Measurements from ENCODE around the gene R3HDM2.

R3HDM2 gene

DNA sequence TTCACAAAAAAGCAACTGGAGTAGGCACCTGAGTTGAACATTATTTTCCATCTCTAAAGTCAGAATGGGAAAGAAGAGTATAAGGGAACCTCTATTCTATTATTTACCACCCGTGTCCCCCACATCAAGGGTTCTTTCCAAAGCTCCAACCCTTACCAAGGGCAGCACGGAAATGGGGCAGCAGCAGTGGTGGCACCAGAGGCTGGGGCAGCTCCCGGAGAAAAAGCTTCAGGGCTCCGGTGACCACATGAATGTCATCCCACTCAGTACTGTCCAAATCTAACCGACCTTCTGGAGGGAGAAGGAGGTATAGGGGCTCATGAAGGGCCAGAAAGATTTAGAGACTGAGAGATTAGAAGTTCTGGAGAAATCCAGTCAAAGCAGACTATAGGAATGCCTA, 43.0 kb upstream of the R3HDM2 start:
- Histone ChIP-seq H3K36me3 (ENCODE audit: insufficient read depth, low read length) (no peaks in the 10 kb centered on the region), H3K9me3 (replicated peaks; ENCODE audit: low read length) (no peaks in the 10 kb centered on the region), H3K9ac (ENCODE audit: low read depth, low read length) (no peak overlapping the region), H3K4me3 (ENCODE audit: low read length) (no peak overlapping the region), H3K4me2 (ENCODE audit: low read length) (no peak overlapping the region), H3K4me1 (ENCODE audit: control insufficient read depth, insufficient read depth, low read length) (peaks cover 5% of the 10 kb centered on the region), H3K27me3 (ENCODE audit: control insufficient read depth, insufficient read depth, low read length) (peaks cover 65% of the 10 kb centered on the region)

- H3K9me3 ChIP-seq (replicated peaks; ENCODE audit: low read length), result no peaks in the 10 kb centered on the region
Measured at GRCh38 chr12:57473392-57473791, 42.5 kb upstream of the R3HDM2 start.

GRCh38 chr12:57472391-57472790, 41.5 kb upstream of the R3HDM2 start:
- Histone ChIP-seq H3K4me1 (ENCODE audit: control insufficient read depth, insufficient read depth, low read length) (peaks cover 5% of the 10 kb centered on the region), H3K36me3 (ENCODE audit: insufficient read depth, low read length) (no peaks in the 10 kb centered on the region), H3K9ac (ENCODE audit: low read depth, low read length) (no peak overlapping the region), H3K27me3 (ENCODE audit: control insufficient read depth, insufficient read depth, low read length) (peaks cover 75% of the 10 kb centered on the region), H3K4me2 (ENCODE audit: low read length) (no peak overlapping the region), H3K9me3 (replicated peaks; ENCODE audit: low read length) (no peaks in the 10 kb centered on the region), H3K4me3 (ENCODE audit: low read length) (no peak overlapping the region)

More at GRCh38 chr12:57473392-57473791, 42.5 kb upstream of the R3HDM2 start:
- H3K27me3 ChIP-seq (ENCODE audit: control insufficient read depth, insufficient read depth, low read length), result peaks cover 65% of the 10 kb centered on the region
- H3K4me3 ChIP-seq (ENCODE audit: low read length), result no peak overlapping the region
- no peak overlapping the region for H3K9ac ChIP-seq (ENCODE audit: low read depth, low read length)
- H3K4me2 ChIP-seq (ENCODE audit: low read length), result no peak overlapping the region
- H3K4me1 ChIP-seq (ENCODE audit: control insufficient read depth, insufficient read depth, low read length), result peaks cover 5% of the 10 kb centered on the region
- no peaks in the 10 kb centered on the region for H3K36me3 ChIP-seq (ENCODE audit: insufficient read depth, low read length)

- H3K36me3 ChIP-seq (ENCODE audit: insufficient read depth, low read length), result no peaks in the 10 kb centered on the region
- H3K4me3 ChIP-seq (ENCODE audit: low read length), result no peak overlapping the region
- peaks cover 5% of the 10 kb centered on the region for H3K4me1 ChIP-seq (ENCODE audit: control insufficient read depth, insufficient read depth, low read length)
- no peaks in the 10 kb centered on the region for H3K9me3 ChIP-seq (replicated peaks; ENCODE audit: low read length)
- H3K9ac ChIP-seq (ENCODE audit: low read depth, low read length), result no peak overlapping the region
- peaks cover 70% of the 10 kb centered on the region for H3K27me3 ChIP-seq (ENCODE audit: control insufficient read depth, insufficient read depth, low read length)
- no peak overlapping the region for H3K4me2 ChIP-seq (ENCODE audit: low read length)
Measured at GRCh38 chr12:57471661-57472060, 40.8 kb upstream of the R3HDM2 start.

DNA sequence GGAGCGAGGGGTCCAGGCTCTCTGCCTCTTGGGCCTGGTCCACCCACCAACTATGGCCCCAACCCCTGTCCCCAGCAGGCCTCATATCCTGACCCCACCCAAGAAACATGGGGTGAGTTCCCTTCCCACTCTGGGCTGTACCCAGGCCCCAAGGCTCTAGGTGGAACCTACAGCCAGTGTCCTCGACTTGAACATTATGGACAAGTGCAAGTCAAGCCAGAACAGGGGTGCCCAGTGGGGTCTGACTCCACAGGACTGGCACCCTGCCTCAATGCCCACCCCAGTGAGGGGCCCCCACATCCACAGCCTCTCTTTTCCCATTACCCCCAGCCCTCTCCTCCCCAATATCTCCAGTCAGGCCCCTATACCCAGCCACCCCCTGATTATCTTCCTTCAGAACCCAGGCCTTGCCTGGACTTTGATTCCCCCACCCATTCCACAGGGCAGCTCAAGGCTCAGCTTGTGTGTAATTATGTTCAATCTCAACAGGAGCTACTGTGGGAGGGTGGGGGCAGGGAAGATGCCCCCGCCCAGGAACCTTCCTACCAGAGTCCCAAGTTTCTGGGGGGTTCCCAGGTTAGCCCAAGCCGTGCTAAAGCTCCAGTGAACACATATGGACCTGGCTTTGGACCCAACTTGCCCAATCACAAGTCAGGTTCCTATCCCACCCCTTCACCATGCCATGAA, 40.3 kb upstream of the R3HDM2 start:
- H3K4me3 ChIP-seq (ENCODE audit: low read length), result no peak overlapping the region
- H3K4me2 ChIP-seq (ENCODE audit: low read length), result no peak overlapping the region
- no peak overlapping the region for H3K9ac ChIP-seq (ENCODE audit: low read depth, low read length)
- no peaks in the 10 kb centered on the region for H3K36me3 ChIP-seq (ENCODE audit: insufficient read depth, low read length)
- no peaks in the 10 kb centered on the region for H3K9me3 ChIP-seq (replicated peaks; ENCODE audit: low read length)
- peaks cover 4% of the 10 kb centered on the region for H3K4me1 ChIP-seq (ENCODE audit: control insufficient read depth, insufficient read depth, low read length)
- peaks cover 65% of the 10 kb centered on the region for H3K27me3 ChIP-seq (ENCODE audit: control insufficient read depth, insufficient read depth, low read length)

DNA sequence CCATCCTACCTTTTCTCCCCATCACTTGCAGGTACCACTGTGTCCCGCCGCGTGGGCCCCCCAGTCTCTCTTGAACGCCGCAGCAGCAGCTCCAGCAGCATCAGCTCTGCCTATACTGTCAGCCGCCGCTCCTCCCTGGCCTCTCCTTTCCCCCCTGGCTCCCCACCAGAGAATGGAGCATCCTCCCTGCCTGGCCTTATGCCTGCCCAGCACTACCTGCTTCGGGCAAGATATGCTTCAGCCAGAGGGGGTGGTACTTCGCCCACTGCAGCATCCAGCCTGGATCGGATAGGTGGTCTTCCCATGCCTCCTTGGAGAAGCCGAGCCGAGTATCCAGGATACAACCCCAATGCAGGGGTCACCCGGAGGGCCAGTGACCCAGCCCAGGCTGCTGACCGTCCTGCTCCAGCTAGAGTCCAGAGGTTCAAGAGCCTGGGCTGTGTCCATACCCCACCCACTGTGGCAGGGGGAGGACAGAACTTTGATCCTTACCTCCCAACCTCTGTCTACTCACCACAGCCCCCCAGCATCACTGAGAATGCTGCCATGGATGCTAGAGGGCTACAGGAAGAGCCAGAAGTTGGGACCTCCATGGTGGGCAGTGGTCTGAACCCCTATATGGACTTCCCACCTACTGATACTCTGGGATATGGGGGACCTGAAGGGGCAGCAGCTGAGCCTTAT, 39.6 kb upstream of the R3HDM2 start:
- Histone ChIP-seq H3K4me3 (ENCODE audit: low read length) (no peak overlapping the region), H3K4me1 (ENCODE audit: control insufficient read depth, insufficient read depth, low read length) (no peaks in the 10 kb centered on the region), H3K4me2 (ENCODE audit: low read length) (no peak overlapping the region), H3K9ac (ENCODE audit: low read depth, low read length) (no peak overlapping the region), H3K9me3 (replicated peaks; ENCODE audit: low read length) (no peaks in the 10 kb centered on the region), H3K27me3 (ENCODE audit: control insufficient read depth, insufficient read depth, low read length) (peaks cover 62% of the 10 kb centered on the region), H3K36me3 (ENCODE audit: insufficient read depth, low read length) (no peaks in the 10 kb centered on the region)

- Histone ChIP-seq H3K27me3 (ENCODE audit: control insufficient read depth, insufficient read depth, low read length) (peaks cover 60% of the 10 kb centered on the region), H3K4me1 (ENCODE audit: control insufficient read depth, insufficient read depth, low read length) (no peaks in the 10 kb centered on the region), H3K4me3 (ENCODE audit: low read length) (no peak overlapping the region), H3K9me3 (replicated peaks; ENCODE audit: low read length) (no peaks in the 10 kb centered on the region), H3K36me3 (ENCODE audit: insufficient read depth, low read length) (no peaks in the 10 kb centered on the region), H3K9ac (ENCODE audit: low read depth, low read length) (no peak overlapping the region), H3K4me2 (ENCODE audit: low read length) (no peak overlapping the region)
Measured at GRCh38 chr12:57469296-57470164, 38.7 kb upstream of the R3HDM2 start.

- Histone ChIP-seq H3K4me3 (ENCODE audit: low read length) (no peak overlapping the region), H3K9ac (ENCODE audit: low read depth, low read length) (no peak overlapping the region), H3K9me3 (replicated peaks; ENCODE audit: low read length) (no peaks in the 10 kb centered on the region), H3K36me3 (ENCODE audit: insufficient read depth, low read length) (no peaks in the 10 kb centered on the region), H3K4me1 (ENCODE audit: control insufficient read depth, insufficient read depth, low read length) (no peaks in the 10 kb centered on the region), H3K4me2 (ENCODE audit: low read length) (no peak overlapping the region), H3K27me3 (ENCODE audit: control insufficient read depth, insufficient read depth, low read length) (peaks cover 46% of the 10 kb centered on the region)
Measured at GRCh38 chr12:57467915-57468314, 37.1 kb upstream of the R3HDM2 start.

GRCh38 chr12:57467212-57467874, 36.5 kb upstream of the R3HDM2 start:
- Histone ChIP-seq H3K4me3 (ENCODE audit: low read length) (no peak overlapping the region), H3K36me3 (ENCODE audit: insufficient read depth, low read length) (no peaks in the 10 kb centered on the region), H3K9me3 (replicated peaks; ENCODE audit: low read length) (no peaks in the 10 kb centered on the region), H3K27me3 (ENCODE audit: control insufficient read depth, insufficient read depth, low read length) (peaks cover 40% of the 10 kb centered on the region), H3K4me1 (ENCODE audit: control insufficient read depth, insufficient read depth, low read length) (peaks cover 2% of the 10 kb centered on the region), H3K4me2 (ENCODE audit: low read length) (no peak overlapping the region), H3K9ac (ENCODE audit: low read depth, low read length) (no peak overlapping the region)

- H3K4me3 ChIP-seq (ENCODE audit: low read length), result no peak overlapping the region
- H3K4me1 ChIP-seq (ENCODE audit: control insufficient read depth, insufficient read depth, low read length), result peaks cover 7% of the 10 kb centered on the region
- H3K36me3 ChIP-seq (ENCODE audit: insufficient read depth, low read length), result no peaks in the 10 kb centered on the region
- no peaks in the 10 kb centered on the region for H3K9me3 ChIP-seq (replicated peaks; ENCODE audit: low read length)
- H3K4me2 ChIP-seq (ENCODE audit: low read length), result no peak overlapping the region
- no peak overlapping the region for H3K9ac ChIP-seq (ENCODE audit: low read depth, low read length)
- H3K27me3 ChIP-seq (ENCODE audit: control insufficient read depth, insufficient read depth, low read length), result peaks cover 28% of the 10 kb centered on the region
Measured at GRCh38 chr12:57465747-57466505, 35.1 kb upstream of the R3HDM2 start.
